HepG2 (cell line): Measurements from ENCODE around the gene SEC14L1. TPM values are rescaled to one million over a fixed set of nuclear protein-coding genes. Genes with fewer than 3 reads are reported as not detected.

Experiments used
- ATAC-seq: fragments of 200-7000 bp; cut with Tn5 transposase; 3 replicates; pipeline ENCODE4 v1.9.1; 2020; ENCODE audit warnings: mild to moderate bottlenecking, moderate library complexity
- BruUV-seq: library from RNA; stranded (reverse); fragments of 400-500 nt; replicated peaks from 2 replicates; lab custom pipeline; 2021; lab: Mats Ljungman, UMichigan
- CTCF ChIA-PET: fragments of 300-600 bp; formaldehyde crosslinking; extraction: SDS; loops from one replicate; lab custom pipeline; 2021; ENCODE audit warnings: low total read pairs, inconsistent platforms, low intra/inter-chr PET ratio; lab: Yijun Ruan, JAX
- POLR2A ChIA-PET: fragments of 350-600 bp; sonication (Branson Sonifier 250); formaldehyde crosslinking; loops from one replicate; lab custom pipeline; 2020; ENCODE audit warnings: antibody characterized with exemption, inconsistent platforms; lab: Yijun Ruan, JAX
- DNase-seq: peaks from one replicate; pipeline ENCODE4 v3.0.0-alpha.2; 2015; ENCODE audit warnings: low spot score
- FAIRE-seq: peaks from 3 replicates; lab custom pipeline; 2011; peaks lifted over from hg19 to GRCh38; lab: Jason Lieb, UNC
- H2AFZ ChIP-seq: one replicate; pipeline ENCODE4 v1.6.1; 2011; ENCODE audit warnings: low read length, inconsistent platforms
- H3K27ac ChIP-seq: fragments of 300-600 bp; 3 replicates; pipeline ENCODE4 v1.8.0; 2011; ENCODE audit warnings: mixed run types, mild to moderate bottlenecking, mixed read lengths, low read length, inconsistent platforms; ENCODE audit not compliant: insufficient read depth; ENCODE audit errors: extremely low read length
- H3K27me3 ChIP-seq, 2 experiments: fragments of 200-600 bp in 1 of 2; 2 replicates in 1 of 2; 3 replicates in 1 of 2; pipeline versions ENCODE4 v1.6.0 to v1.8.0; 2011; ENCODE audit warnings: low read length in 2 of 2, mild to moderate bottlenecking in 2 of 2, moderate library complexity in 2 of 2, inconsistent platforms in 1 of 2; ENCODE audit not compliant: insufficient read depth in 2 of 2, control insufficient read depth in 1 of 2
- H3K36me3 ChIP-seq, 2 experiments: fragments of 200-600 bp in 1 of 2; replicated peaks in 1 of 2; 2 replicates in 1 of 2; 3 replicates in 1 of 2; pipeline versions ENCODE4 v1.5.1 to v1.8.0; 2011; ENCODE audit warnings: low read length in 2 of 2, inconsistent platforms in 1 of 2; ENCODE audit not compliant: insufficient read depth in 2 of 2, control insufficient read depth in 1 of 2
- H3K4me1 ChIP-seq: 2 replicates; pipeline ENCODE4 v1.5.1; 2012; ENCODE audit warnings: low read length, inconsistent platforms; ENCODE audit not compliant: insufficient read depth
- H3K4me2 ChIP-seq: 2 replicates; pipeline ENCODE4 v1.6.0; 2011; ENCODE audit warnings: low read depth, low read length, inconsistent platforms
- H3K4me3 ChIP-seq, 3 experiments: fragments of 200-600 bp in 1 of 3; sonication (generic), shearing (Covaris generic) in 1 of 3; replicated peaks in 1 of 3; 2 replicates each; pipeline ENCODE4 v1.5.1; 2011 to 2016; ENCODE audit warnings: low read length in 3 of 3, inconsistent platforms in 2 of 3, low read depth in 2 of 3, mild to moderate bottlenecking in 2 of 3, control low read depth in 1 of 3, mixed read lengths in 1 of 3; ENCODE audit not compliant: insufficient read depth in 1 of 3
- H3K79me2 ChIP-seq: one replicate; pipeline ENCODE4 v1.6.1; 2011; ENCODE audit warnings: low read length, inconsistent platforms; ENCODE audit not compliant: insufficient read depth
- H3K9ac ChIP-seq: 2 replicates; pipeline ENCODE4 v1.6.0; 2011; ENCODE audit warnings: mild to moderate bottlenecking, low read depth, low read length, inconsistent platforms; ENCODE audit not compliant: insufficient read depth
- H3K9me3 ChIP-seq: 2 replicates; pipeline ENCODE4 v1.5.1; 2012; ENCODE audit warnings: mild to moderate bottlenecking, low read length
- H4K20me1 ChIP-seq: 2 replicates; pipeline ENCODE4 v1.6.0; 2011; ENCODE audit warnings: inconsistent platforms, mild to moderate bottlenecking, low read length, moderate library complexity; ENCODE audit not compliant: insufficient read depth
- BHLHE40 ChIP-seq: IDR thresholded peaks from 2 replicates; pipeline ENCODE4 v1.6.1; 2011; ENCODE audit warnings: low read length, improper control_type of control experiment
- KDM5A ChIP-seq: fragments of 200-600 bp; sonication (generic); IDR thresholded peaks from 2 replicates; pipeline ENCODE4 v1.7.0; 2018; ENCODE audit warnings: antibody characterized with exemption, mild to moderate bottlenecking, low read length, borderline replicate concordance
- POLR2A ChIP-seq, 2 experiments: IDR thresholded peaks; 2 replicates each; pipeline ENCODE4 v1.6.1; 2011; ENCODE audit warnings: low read depth in 2 of 2, low read length in 2 of 2, mild to moderate bottlenecking in 1 of 2, moderate library complexity in 1 of 2; ENCODE audit not compliant: insufficient read depth in 1 of 2
- WGBS: methylation state at CpG from one replicate; pipeline ENCODE4 v1.1.6; 2017; ENCODE audit warnings: low lambda C conversion rate; 5-methylcytosine and 5-hydroxymethylcytosine counted together
- in situ Hi-C: cut with HindIII; loops from 2 replicates; pipeline ENCODE4 v1.10.0; 2017; ENCODE audit warnings: low pct_unique_long_range_greater_than_20kb; ENCODE audit not compliant: extremely low pct_ligation_motif_present
- intact Hi-C: fragments of 100-400 bp; cut with micrococcal nuclease; formaldehyde crosslinking; loops from one replicate; pipeline ENCODE4 v1.10.0; 2022; ENCODE audit not compliant: unreplicated experiment
- polyA plus RNA-seq, 8 experiments: library from polyadenylated mRNA; depleted of rRNA in 3 of 8; stranded (reverse) in 7 of 8; unstranded in 1 of 8; fragments of >200 nt; fragmentation: Illumina TruSeq in 4 of 8; extraction: Trizol in 4 of 8; gene quantifications; 2 replicates each; pipeline versions ENCODE4 v1.2.1 to v1.2.3, GENCODE V29; 2011 to 2016; ENCODE audit warnings: low read depth in 4 of 8, missing spikeins in 1 of 8, mixed read lengths in 1 of 8; ENCODE audit not compliant: insufficient read depth in 1 of 8
- total RNA-seq, 5 experiments: library from RNA; depleted of rRNA; stranded (reverse); fragments of >200 nt; fragmentation: Illumina TruSeq; extraction: Trizol; gene quantifications; 2 replicates each; pipeline ENCODE4 v1.2.3, GENCODE V29; 2016; ENCODE audit warnings: low read depth in 1 of 5
- TF ChIP-seq, protein P1 (sequence below): fragments of 450-650 bp; IDR thresholded peaks from 2 replicates; pipeline ENCODE4 v1.6.1; 2016

The SEC14L1 gene
- total and polyA plus RNA-seq, 2 of the 13 experiments (the other 11 are each of a cell fraction or from before 2014, with no cell fraction given): 26.3 to 43.9 TPM

DNA sequence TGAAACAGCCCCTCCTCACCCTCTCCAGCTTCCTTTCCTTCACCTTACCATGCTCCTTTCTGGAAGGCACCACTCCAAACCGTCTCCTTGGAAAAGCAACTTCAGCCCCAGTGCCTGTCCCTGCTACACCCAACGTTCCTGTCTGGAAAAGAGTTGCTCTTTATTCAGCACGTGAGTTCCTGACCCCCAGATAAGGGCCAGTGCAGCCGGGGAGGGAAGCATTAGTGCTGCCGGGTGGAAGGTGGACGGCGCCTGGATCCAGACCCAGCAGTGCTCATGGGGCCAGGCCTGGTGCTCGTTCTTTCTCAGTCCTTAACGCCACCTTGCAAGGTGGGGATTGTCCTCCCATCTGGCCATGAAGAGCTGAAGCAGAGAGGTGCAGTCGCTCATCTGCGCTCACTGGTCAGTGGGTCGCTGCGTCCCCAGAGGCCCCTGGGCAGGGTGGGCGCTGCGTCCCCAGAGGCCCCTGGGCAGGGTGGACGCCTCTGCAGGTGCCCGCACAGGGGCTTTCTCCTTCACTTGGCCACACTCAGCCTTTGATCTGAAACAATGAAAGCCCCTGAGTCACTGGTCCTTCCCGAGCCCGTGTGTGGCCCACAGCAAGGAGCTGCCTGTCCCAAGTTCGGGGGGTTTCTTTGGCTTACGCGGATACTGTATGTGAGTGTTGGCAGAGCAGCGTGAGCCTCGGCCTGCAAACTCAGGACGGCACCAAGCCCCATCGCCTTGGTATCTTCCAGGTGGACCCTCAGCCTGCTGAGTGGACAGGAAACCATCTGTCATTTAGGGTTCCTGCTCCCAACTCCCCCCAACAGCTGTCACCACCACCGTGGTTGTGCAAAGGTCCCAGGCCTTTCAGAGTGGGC is 117.1 kb downstream of the SEC14L1 start:
- peaks cover 32% of the 10 kb centered on the region for H3K4me1 ChIP-seq
- WGBS: 53% methylated on average over 18 of the region's 27 CpGs
- FAIRE-seq (no peak), DNase-seq (no peak), ATAC-seq (no peak)
- H2AFZ ChIP-seq: no peak overlapping the region
- no peaks in the 10 kb centered on the region for H3K36me3 ChIP-seq
- peaks cover 6 to 63% of the 10 kb centered on the region in 2 experiments; a peak in 4 of 5 replicates for H3K27me3 ChIP-seq
- H3K79me2 ChIP-seq: no peaks in the 10 kb centered on the region
- H3K9me3 ChIP-seq: no peaks in the 10 kb centered on the region
- H3K4me2 ChIP-seq: no peak overlapping the region
- H3K27ac ChIP-seq: no peak overlapping the region
- ChIA-PET CTCF (no interaction called here), POLR2A (no interaction called here)
- H3K9ac ChIP-seq: no peak overlapping the region
- BruUV-seq: no TSS peak
- no peak overlapping the region for H3K4me3 ChIP-seq
- TF ChIP-seq BHLHE40: peak; percentile 55; the same call in 1 of the 2 replicates
- TF ChIP-seq KDM5A: no peak
- H4K20me1 ChIP-seq: no peaks in the 10 kb centered on the region
- in situ Hi-C loops: no loop called here
- intact Hi-C loops: no loop called here

DNA sequence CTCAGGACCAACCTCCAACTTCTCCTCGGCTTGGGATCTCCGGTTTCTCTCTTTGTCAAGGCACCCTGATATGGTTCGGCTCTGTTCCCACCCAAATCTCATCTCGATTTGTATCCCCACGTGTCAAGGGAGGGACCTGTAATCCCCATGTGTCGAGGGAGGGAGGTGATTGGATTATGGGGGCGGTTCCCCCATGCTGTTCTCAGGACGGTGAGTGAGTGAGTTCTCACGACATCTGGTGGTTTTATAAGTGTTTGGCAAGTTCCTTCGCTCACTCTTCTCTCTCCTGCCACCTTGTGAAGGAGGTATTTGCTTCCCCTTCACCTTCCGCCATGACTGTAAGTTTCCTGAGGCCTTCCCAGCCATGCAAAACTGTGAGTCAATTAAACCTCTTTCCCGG is 117.9 kb downstream of the SEC14L1 start:
- Histone ChIP-seq H3K4me1 (peaks cover 29% of the 10 kb centered on the region), H3K27ac (no peak overlapping the region), H3K9me3 (no peaks in the 10 kb centered on the region), H4K20me1 (no peaks in the 10 kb centered on the region), H3K4me3 (no peak overlapping the region), H3K4me2 (no peak overlapping the region), H3K79me2 (no peaks in the 10 kb centered on the region), H2AFZ (no peak overlapping the region), H3K27me3 (peaks cover 6 to 59% of the 10 kb centered on the region in 2 experiments; a peak in 4 of 5 replicates), H3K36me3 (no peaks in the 10 kb centered on the region), H3K9ac (no peak overlapping the region)
- intact Hi-C loops (no loop called here), in situ Hi-C loops (no loop called here)
- ChIA-PET CTCF (no interaction called here), POLR2A (no interaction called here)
- no peak for ATAC-seq
- WGBS: 53% methylated on average over 12 of the region's 12 CpGs
- TF ChIP-seq, protein P1, sequence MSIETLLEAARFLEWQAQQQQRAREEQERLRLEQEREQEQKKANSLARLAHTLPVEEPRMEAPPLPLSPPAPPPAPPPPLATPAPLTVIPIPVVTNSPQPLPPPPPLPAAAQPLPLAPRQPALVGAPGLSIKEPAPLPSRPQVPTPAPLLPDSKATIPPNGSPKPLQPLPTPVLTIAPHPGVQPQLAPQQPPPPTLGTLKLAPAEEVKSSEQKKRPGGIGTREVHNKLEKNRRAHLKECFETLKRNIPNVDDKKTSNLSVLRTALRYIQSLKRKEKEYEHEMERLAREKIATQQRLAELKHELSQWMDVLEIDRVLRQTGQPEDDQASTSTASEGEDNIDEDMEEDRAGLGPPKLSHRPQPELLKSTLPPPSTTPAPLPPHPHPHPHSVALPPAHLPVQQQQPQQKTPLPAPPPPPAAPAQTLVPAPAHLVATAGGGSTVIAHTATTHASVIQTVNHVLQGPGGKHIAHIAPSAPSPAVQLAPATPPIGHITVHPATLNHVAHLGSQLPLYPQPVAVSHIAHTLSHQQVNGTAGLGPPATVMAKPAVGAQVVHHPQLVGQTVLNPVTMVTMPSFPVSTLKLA: 0 out of 2 replicates have a peak, but pooled peaks have one; percentile 33
- no peak for TF ChIP-seq POLR2A (IDR thresholded peaks at IDR 0.05; ENCODE audit: insufficient read depth in 1 of 2, low read depth in 2 of 2, low read length in 2 of 2)
- FAIRE-seq: no peak
- no peak for DNase-seq
- BruUV-seq: no TSS peak
